ENCODE data around the gene KRTCAP2. TPM values are rescaled to one million over a fixed set of nuclear protein-coding genes. Genes with fewer than 3 reads are reported as not detected.

KRTCAP2 gene
- total and polyA plus RNA-seq, 8 donors, result 91.8 to 238 (median 108) TPM

- Histone ChIP-seq H3K27ac (peak overlapping the region; percentile 79 to 95 (median 94)), H3K36me3 (no peaks in the 10 kb centered on the region), H3K27me3 (no peaks in the 10 kb centered on the region), H3K4me3 (no peak overlapping the region), H3K4me1 (peaks cover 0 to under 1% (median under 1%) of the 10 kb centered on the region in 3 donors), H3K9me3 (no peaks in the 10 kb centered on the region)
- FAIRE-seq (no peak), ATAC-seq (no peak), DNase-seq (peak in 2 of 6 donors; percentile 26 to 51)
- intact Hi-C loops (cut with DNase I), result no loop called here
- TF ChIP-seq, protein P1, sequence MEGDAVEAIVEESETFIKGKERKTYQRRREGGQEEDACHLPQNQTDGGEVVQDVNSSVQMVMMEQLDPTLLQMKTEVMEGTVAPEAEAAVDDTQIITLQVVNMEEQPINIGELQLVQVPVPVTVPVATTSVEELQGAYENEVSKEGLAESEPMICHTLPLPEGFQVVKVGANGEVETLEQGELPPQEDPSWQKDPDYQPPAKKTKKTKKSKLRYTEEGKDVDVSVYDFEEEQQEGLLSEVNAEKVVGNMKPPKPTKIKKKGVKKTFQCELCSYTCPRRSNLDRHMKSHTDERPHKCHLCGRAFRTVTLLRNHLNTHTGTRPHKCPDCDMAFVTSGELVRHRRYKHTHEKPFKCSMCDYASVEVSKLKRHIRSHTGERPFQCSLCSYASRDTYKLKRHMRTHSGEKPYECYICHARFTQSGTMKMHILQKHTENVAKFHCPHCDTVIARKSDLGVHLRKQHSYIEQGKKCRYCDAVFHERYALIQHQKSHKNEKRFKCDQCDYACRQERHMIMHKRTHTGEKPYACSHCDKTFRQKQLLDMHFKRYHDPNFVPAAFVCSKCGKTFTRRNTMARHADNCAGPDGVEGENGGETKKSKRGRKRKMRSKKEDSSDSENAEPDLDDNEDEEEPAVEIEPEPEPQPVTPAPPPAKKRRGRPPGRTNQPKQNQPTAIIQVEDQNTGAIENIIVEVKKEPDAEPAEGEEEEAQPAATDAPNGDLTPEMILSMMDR (IDR thresholded peaks at IDR 0.05), result no peak
- 82 to 91% methylated on average over 11 of the region's 11 CpGs for WGBS, 2 donors
Measured at GRCh38 chr1:155125511-155125945, 47.6 kb downstream of the KRTCAP2 start.

DNA sequence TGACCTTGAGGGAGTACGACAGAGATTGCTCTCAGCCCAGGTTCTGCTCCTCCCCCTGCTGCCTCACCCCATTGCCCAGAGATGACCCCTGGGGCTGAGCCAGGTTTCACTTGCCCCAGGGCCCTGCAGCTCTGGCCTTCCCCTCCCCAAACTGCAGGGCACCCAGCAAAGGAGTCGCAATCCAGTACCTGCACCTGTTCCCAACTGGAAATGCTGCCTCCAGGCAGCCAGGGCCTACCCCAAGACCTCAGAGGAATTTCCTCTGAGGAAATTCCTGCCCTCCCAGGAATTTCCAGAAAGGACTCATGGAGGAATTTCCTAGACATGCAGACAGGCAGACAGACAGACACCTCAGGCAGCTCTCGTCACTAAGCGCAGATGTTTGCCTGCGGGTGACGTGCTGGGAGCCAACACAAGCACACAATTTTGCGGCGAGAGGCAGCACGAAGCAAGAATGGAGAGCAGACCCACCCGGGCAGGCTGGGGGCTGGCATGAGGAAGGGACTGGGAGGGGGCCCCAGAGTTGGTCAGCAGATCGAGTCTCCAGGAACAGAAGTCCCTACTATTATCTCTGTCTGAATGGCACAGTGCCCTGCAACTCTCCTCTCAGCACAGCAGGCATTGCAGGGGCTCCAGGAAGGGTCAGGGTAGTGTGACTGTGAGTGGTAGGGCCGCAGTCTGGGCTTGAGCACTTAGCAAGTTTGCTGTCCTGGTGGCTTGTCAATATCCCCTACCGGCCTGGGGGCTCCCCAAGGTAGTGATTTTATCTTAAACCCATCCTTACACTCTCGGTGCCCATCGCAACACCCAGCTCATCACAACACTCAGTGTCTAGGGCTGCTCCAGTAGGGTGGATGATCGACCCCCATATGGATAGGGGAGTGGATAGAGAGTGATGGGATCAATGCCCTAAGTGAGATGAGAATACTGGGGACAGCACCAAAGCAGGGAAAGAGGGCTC, 48.3 kb downstream of the KRTCAP2 start:
- no peak for FAIRE-seq
- no peaks in the 10 kb centered on the region for H3K36me3 ChIP-seq
- whole genome bisulfite sequencing, 2 donors, result 82 to 87% methylated on average over 16 of the region's 16 CpGs
- intact Hi-C loops (cut with DNase I), result no loop called here
- TF ChIP-seq, protein P1 (IDR thresholded peaks at IDR 0.05), result no peak
- no peak overlapping the region for H3K4me3 ChIP-seq
- H3K9me3 ChIP-seq, result no peaks in the 10 kb centered on the region
- DNase-seq, result no peak
- no peak for ATAC-seq
- H3K4me1 ChIP-seq, result no peaks in the 10 kb centered on the region
- H3K27ac ChIP-seq, result peak overlapping the region in 2 of 4 donors; percentile 94 to 95
- H3K27me3 ChIP-seq, result no peaks in the 10 kb centered on the region

DNA sequence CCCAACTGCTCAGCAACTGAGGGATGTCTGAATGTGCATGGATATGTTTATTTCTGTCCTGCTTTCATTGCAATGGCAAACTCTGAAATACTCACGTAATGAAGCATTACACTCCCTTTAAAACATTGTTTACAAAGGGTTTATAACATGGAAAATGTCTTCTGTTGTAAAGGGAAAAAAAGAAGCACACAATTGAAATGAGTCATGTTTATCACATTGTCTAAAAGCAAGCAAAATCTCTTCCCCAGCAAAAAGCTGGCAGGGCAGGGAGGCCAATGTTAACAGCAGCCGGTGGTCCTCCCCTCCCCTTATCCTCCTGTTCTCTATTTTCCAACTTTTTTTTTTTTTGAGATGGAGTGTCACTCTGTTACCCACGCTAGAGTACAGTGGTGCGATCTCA, 49.3 kb downstream of the KRTCAP2 start:
- Histone ChIP-seq H3K36me3 (no peaks in the 10 kb centered on the region), H3K9me3 (no peaks in the 10 kb centered on the region), H3K4me3 (no peak overlapping the region), H3K4me1 (no peaks in the 10 kb centered on the region), H3K27ac (no peak overlapping the region), H3K27me3 (no peaks in the 10 kb centered on the region)
- FAIRE-seq (no peak), ATAC-seq (no peak), DNase-seq (no peak)
- intact Hi-C loops (cut with DNase I), result no loop called here
- TF ChIP-seq, protein P1 (IDR thresholded peaks at IDR 0.05), result no peak
- 81 to 82% methylated on average over 4 of the region's 4 CpGs for WGBS, 2 donors

GRCh38 chr1:155122308-155122707, 50.8 kb downstream of the KRTCAP2 start:
- intact Hi-C loops (cut with DNase I), result no loop called here
- H3K4me1 ChIP-seq, result no peaks in the 10 kb centered on the region
- ATAC-seq, result no peak
- no peaks in the 10 kb centered on the region for H3K9me3 ChIP-seq
- no peaks in the 10 kb centered on the region for H3K36me3 ChIP-seq
- FAIRE-seq, result no peak
- TF ChIP-seq, protein P1 (IDR thresholded peaks at IDR 0.05), result no peak
- H3K27ac ChIP-seq, result no peak overlapping the region
- no peaks in the 10 kb centered on the region for H3K27me3 ChIP-seq
- no peak overlapping the region for H3K4me3 ChIP-seq
- DNase-seq, result no peak
- WGBS, 2 donors, result 67 to 81% methylated on average over 2 of the region's 2 CpGs

DNA sequence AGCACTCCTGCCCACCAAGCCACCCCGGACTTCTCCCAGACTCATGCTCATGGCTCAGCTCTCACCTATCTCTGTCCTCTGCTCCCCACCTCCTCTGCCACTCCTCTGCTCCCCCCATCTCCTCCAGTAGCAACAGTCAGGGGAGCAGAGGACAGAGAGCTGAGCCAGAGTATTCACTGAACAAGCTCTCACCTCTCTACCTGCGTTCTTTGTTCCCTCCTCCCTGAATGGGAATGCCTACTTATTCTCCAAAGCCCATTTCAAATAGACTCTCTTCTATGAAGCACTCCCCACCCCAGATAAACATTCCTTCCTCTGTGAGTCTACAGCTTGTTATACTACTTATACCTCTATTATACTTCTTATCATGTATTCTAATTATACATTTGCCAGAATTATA, 51.9 kb downstream of the KRTCAP2 start:
- no peak for ATAC-seq
- Histone ChIP-seq H3K4me1 (no peaks in the 10 kb centered on the region), H3K27ac (no peak overlapping the region), H3K9me3 (no peaks in the 10 kb centered on the region), H3K36me3 (no peaks in the 10 kb centered on the region), H3K27me3 (no peaks in the 10 kb centered on the region), H3K4me3 (no peak overlapping the region)
- no peak for FAIRE-seq
- intact Hi-C loops (cut with DNase I), result no loop called here
- TF ChIP-seq, protein P1 (IDR thresholded peaks at IDR 0.05), result no peak
- DNase-seq, result no peak
- 66 to 87% methylated on average over 2 of the region's 2 CpGs for WGBS, 2 donors
